ENCODE results near the gene VSTM2L. TPM values are rescaled to one million over a fixed set of nuclear protein-coding genes. Genes with fewer than 3 reads are reported as not detected.

The VSTM2L gene
- total RNA-seq, 1 donor from 2014 or later: 0.46 TPM

DNA sequence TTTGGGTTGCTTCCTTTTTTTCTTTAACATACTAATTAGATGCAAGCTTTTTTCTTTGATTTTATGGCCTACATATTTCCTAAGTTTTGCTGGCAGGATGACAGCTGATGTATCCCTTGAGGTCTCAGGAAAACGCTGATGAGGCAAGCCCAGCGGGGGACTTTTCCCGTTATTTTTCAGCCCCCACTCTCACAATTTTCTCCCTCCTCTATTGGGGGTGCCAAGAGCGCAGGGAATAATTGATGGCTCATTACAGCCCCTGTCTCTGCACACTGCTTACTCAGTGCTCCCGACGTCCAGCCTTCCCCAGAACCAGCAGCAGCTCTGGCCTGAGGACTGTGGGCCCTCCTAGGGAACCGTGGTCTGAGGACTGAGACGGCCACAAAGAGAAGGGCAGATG lies 38.6 kb upstream of the VSTM2L start:
- TF ChIP-seq, protein P1, sequence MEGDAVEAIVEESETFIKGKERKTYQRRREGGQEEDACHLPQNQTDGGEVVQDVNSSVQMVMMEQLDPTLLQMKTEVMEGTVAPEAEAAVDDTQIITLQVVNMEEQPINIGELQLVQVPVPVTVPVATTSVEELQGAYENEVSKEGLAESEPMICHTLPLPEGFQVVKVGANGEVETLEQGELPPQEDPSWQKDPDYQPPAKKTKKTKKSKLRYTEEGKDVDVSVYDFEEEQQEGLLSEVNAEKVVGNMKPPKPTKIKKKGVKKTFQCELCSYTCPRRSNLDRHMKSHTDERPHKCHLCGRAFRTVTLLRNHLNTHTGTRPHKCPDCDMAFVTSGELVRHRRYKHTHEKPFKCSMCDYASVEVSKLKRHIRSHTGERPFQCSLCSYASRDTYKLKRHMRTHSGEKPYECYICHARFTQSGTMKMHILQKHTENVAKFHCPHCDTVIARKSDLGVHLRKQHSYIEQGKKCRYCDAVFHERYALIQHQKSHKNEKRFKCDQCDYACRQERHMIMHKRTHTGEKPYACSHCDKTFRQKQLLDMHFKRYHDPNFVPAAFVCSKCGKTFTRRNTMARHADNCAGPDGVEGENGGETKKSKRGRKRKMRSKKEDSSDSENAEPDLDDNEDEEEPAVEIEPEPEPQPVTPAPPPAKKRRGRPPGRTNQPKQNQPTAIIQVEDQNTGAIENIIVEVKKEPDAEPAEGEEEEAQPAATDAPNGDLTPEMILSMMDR (IDR thresholded peaks at IDR 0.05; ENCODE audit: insufficient read depth, low read length, poor library complexity, severe bottlenecking): no peak
- Histone ChIP-seq H3K27me3 (ENCODE audit: control insufficient read depth, insufficient read depth, low read length) (no peaks in the 10 kb centered on the region), H3K36me3 (ENCODE audit: control insufficient read depth, insufficient read depth, low read length) (peaks cover 2% of the 10 kb centered on the region), H3K4me3 (ENCODE audit: low read depth, low read length) (no peak overlapping the region)
- DNase-seq (ENCODE audit: low read depth): no peak

DNA sequence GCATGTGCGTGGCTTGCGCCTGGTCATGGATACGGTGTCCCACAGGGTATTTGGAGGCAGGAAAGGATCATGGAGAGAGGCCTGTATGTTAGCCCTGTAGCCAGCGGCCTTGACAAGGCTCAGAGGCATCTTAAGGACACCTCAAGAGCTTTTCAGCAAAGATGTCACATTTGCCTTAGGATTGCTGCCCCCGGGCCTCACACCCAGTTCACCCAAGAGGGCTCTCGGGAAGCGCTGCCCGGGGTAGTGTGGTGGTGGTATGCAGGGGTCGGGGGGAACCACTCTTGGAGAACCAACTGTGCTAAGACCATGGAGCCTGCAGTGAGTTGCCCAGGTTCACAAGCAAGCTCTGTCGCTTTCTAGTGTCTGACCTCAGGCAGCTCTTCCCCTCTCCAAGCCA lies 36.9 kb upstream of the VSTM2L start:
- TF ChIP-seq, protein P1 (IDR thresholded peaks at IDR 0.05; ENCODE audit: insufficient read depth, low read length, poor library complexity, severe bottlenecking): no peak
- Histone ChIP-seq H3K27me3 (ENCODE audit: control insufficient read depth, insufficient read depth, low read length) (no peaks in the 10 kb centered on the region), H3K4me3 (ENCODE audit: low read depth, low read length) (no peak overlapping the region), H3K36me3 (ENCODE audit: control insufficient read depth, insufficient read depth, low read length) (peaks cover 1% of the 10 kb centered on the region)
- DNase-seq (ENCODE audit: low read depth): no peak

DNA sequence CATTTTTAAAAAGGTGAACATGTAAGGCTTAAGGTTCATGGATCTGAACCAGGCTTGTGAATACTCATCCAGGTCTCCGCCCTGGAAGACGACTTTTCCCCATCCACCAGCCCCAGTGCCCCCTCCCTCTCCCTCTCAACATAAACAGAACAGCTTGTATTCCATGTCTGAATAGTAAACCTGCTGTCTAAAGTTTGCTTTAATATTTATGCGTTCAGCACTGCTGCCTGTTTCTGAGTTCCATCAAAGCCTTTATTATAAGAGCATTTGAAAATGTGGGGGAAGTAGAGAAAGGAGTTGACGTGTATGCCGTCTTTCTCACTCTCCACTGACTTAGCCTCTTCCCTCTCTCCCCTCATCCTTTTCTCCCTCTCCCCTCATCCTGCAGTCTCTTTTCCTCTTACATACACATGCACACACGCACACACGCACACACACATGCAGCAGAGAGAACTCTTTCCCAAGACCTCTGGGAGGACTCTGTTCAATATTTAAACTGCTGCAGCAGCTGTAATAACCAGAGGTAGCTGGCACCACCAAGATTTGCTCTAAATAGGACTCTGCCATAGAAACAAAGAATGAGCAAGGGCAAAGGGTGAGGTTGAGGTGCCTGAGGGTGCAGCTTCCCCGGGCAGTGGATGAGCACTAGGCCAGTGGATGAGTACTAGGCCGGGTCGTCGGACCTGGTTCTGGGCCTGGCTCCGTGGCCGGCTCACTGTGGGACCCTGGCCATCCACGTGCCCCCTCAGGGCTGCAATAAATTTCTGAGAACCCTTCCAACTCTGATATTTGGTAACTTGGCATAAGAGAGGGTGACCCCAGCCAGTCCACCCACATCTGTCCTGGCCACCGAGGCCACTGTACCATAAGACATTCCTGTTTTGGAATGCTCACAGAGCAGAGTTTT lies 35.4 kb upstream of the VSTM2L start:
- H3K36me3 ChIP-seq (ENCODE audit: control insufficient read depth, insufficient read depth, low read length): no peaks in the 10 kb centered on the region
- H3K4me3 ChIP-seq (ENCODE audit: low read depth, low read length): no peak overlapping the region
- H3K27me3 ChIP-seq (ENCODE audit: control insufficient read depth, insufficient read depth, low read length): no peaks in the 10 kb centered on the region
- DNase-seq (ENCODE audit: low read depth): no peak
- TF ChIP-seq, protein P1 (IDR thresholded peaks at IDR 0.05; ENCODE audit: insufficient read depth, low read length, poor library complexity, severe bottlenecking): no peak

DNA sequence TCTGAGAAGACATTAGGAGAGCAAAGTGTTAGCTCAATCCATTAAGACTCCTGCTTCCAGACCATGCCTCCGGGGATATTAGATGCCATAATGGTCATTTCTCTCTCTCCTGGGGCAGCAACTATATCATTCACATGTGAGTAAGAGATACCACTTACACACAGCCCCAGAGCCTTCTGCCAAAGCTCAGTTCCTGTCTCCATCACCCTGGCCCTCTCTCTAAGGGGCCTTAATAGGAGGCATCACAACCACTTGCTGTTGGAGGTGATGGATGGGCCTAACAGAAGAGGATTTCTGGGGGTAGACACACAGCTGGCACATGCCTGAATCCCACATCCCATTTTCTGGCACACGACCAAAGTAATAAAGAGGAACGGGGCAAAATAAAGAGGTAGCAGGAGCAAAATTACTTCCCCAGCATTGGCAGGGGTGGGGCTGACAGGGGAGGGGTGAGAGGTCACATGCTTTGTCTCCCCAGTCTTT lies 34.0 kb upstream of the VSTM2L start:
- TF ChIP-seq, protein P1 (IDR thresholded peaks at IDR 0.05; ENCODE audit: insufficient read depth, low read length, poor library complexity, severe bottlenecking): no peak
- Histone ChIP-seq H3K4me3 (ENCODE audit: low read depth, low read length) (no peak overlapping the region), H3K27me3 (ENCODE audit: control insufficient read depth, insufficient read depth, low read length) (no peaks in the 10 kb centered on the region), H3K36me3 (ENCODE audit: control insufficient read depth, insufficient read depth, low read length) (no peaks in the 10 kb centered on the region)
- DNase-seq (ENCODE audit: low read depth): no peak

DNA sequence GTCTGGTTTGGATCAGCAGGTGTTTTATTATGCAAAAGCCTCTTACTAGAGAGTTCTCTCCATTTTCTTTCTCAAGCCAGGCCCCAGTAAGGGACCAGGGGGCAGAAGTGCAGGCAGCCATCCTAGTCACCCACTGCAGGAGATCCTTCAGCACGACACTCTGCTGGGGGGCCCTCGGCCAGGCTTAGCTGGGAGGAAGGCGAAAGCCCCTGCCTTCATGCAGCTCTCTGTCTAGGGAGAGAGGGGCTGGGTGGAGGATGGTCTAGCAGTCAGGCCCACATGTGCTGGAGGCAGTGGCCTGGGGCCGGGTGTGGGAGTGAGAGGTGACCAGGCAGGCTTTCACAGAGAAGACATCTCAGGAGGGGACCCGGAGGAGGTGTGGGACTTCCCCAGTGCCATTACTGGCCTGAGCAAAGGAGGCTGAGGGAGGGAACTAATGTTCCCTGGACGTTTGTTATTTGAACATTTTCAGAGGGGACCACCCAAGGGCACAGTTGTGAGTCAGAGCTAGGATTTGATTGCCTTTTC lies 33.5 kb upstream of the VSTM2L start:
- no peak overlapping the region for H3K4me3 ChIP-seq (ENCODE audit: low read depth, low read length)
- DNase-seq (ENCODE audit: low read depth): no peak
- H3K27me3 ChIP-seq (ENCODE audit: control insufficient read depth, insufficient read depth, low read length): no peaks in the 10 kb centered on the region
- H3K36me3 ChIP-seq (ENCODE audit: control insufficient read depth, insufficient read depth, low read length): no peaks in the 10 kb centered on the region
- TF ChIP-seq, protein P1 (IDR thresholded peaks at IDR 0.05; ENCODE audit: insufficient read depth, low read length, poor library complexity, severe bottlenecking): no peak
